Adrenal gland (tissue), 12 donors: Measurements from ENCODE around the gene YIF1B. TPM values are rescaled to one million over a fixed set of nuclear protein-coding genes. Genes with fewer than 3 reads are reported as not detected.

Experiments used
- DNase-seq, 7 donors: peaks; one replicate each; pipeline ENCODE4 v3.0.0-alpha.2; 2019 to 2020
- H3K27ac ChIP-seq, 5 donors: fragments of 200-600 bp; sonication (generic) in 4 of 5; 1 replicate in 3 of 5; 2 replicates in 2 of 5; pipeline versions ENCODE4 v1.5.1 to v1.8.0; 2016 to 2020; ENCODE audit warnings: mild to moderate bottlenecking in 1 of 5
- H3K27me3 ChIP-seq: fragments of 200-600 bp; 2 replicates; pipeline ENCODE4 v1.8.0; 2021
- H3K36me3 ChIP-seq, 2 donors: fragments of 200-600 bp; replicated peaks in 1 of 2; 1 replicate in 1 of 2; 2 replicates in 1 of 2; pipeline versions ENCODE4 v1.5.1 to v1.8.0; 2018 to 2022
- H3K4me1 ChIP-seq, 2 donors: fragments of 200-600 bp; replicated peaks in 1 of 2; 1 replicate in 1 of 2; 2 replicates in 1 of 2; pipeline versions ENCODE4 v1.5.1 to v1.8.0; 2018 to 2021
- H3K4me3 ChIP-seq, 4 donors: fragments of 200-600 bp; sonication (generic) in 3 of 4; one replicate each; pipeline ENCODE4 v1.5.1; 2016 to 2018
- H3K9me3 ChIP-seq, 3 donors: fragments of 200-600 bp; sonication (generic) in 1 of 3; replicated peaks in 1 of 3; 1 replicate in 2 of 3; 2 replicates in 1 of 3; pipeline versions ENCODE4 v1.5.1 to v1.8.0; 2016 to 2021
- CTCF ChIP-seq, 6 experiments: fragments of 450-650 bp in 4 of 6; fragments of 200-600 bp in 2 of 6; sonication (generic) in 1 of 6; IDR thresholded peaks; 1 replicate in 5 of 6; 2 replicates in 1 of 6; pipeline versions ENCODE4 v1.5.1 to v1.8.0; 2016 to 2021; ENCODE audit warnings: antibody characterized with exemption in 6 of 6, mild to moderate bottlenecking in 2 of 6, moderate library complexity in 1 of 6
- POLR2A ChIP-seq, 2 donors: fragments of 450-650 bp; IDR thresholded peaks; one replicate each; pipeline ENCODE4 v1.6.1; 2017; ENCODE audit warnings: antibody characterized with exemption in 2 of 2, mild to moderate bottlenecking in 2 of 2, moderate library complexity in 1 of 2
- WGBS, 4 donors: extraction: QIAGEN DNeasy Blood & Tissue Kit in 2 of 4; methylation state at CpG; one replicate each; pipeline versions ENCODE4 v1.1.5 to v1.1.7; 2013 to 2017; 5-methylcytosine and 5-hydroxymethylcytosine counted together
- intact Hi-C, 2 donors: fragments of 100-400 bp; cut with DNase I; formaldehyde crosslinking; loops; one replicate each; pipeline versions ENCODE4 v1.14.1 to v1.15.0; 2022 to 2023
- polyA plus RNA-seq, 3 donors: library from polyadenylated mRNA; stranded (reverse); fragments of 200-250 nt in 2 of 3; fragments of 350-450 nt in 1 of 3; fragmentation: Illumina TruSeq in 1 of 3; extraction: RNeasy Lipid Tissue Mini Kit (QIAGEN cat#74804) in 1 of 3; gene quantifications; one replicate each; pipeline ENCODE4 v1.2.3, GENCODE V29; 2013 to 2014
- total RNA-seq, 9 donors: library from RNA; depleted of rRNA in 4 of 9; stranded (reverse); fragments of >200 nt in 4 of 9; fragments of 120-200 nt in 1 of 9; fragmentation: NEBNext Ultra II Directional in 1 of 9; extraction: Animal tissue kit (Norgen Biotek cat#: 25700) in 1 of 9; gene quantifications; one replicate each; pipeline versions ENCODE4 v1.1.0 to v1.2.4, GENCODE V29; 2013 to 2023
- donor health status: healthy with polysubstance abuse.
- donor health status: Bipolar disorder and iron deficiency.
- donor health status: DM: yes; HTN: yes; CAD: no.
- donor health status: DM: no; HTN: no; CAD: no.
- donor health status: DM: no; HTN: no; CAD: no.
- donor health status: DM: yes; HTN: yes; CAD: no.

The YIF1B gene
- total and polyA plus RNA-seq, 12 donors = 23.5 to 57.0 (median 39.6) TPM

GRCh38 chr19:38329651-38330050 is 13.9 kb upstream of the YIF1B start:
- TF ChIP-seq POLR2A (IDR thresholded peaks at IDR 0.05) = no peak
- TF ChIP-seq CTCF (IDR thresholded peaks at IDR 0.05) = no peak
- no peaks in the 10 kb centered on the region for H3K27me3 ChIP-seq
- no peak overlapping the region for H3K4me3 ChIP-seq
- no peak overlapping the region for H3K27ac ChIP-seq
- no peak for DNase-seq
- H3K9me3 ChIP-seq = no peaks in the 10 kb centered on the region
- 93 to 97% (median 95%) methylated on average over 7 of the region's 7 CpGs for WGBS, 4 donors
- H3K36me3 ChIP-seq = peaks cover 0 to 25% of the 10 kb centered on the region in 2 donors
- no peaks in the 10 kb centered on the region for H3K4me1 ChIP-seq
- intact Hi-C loops = loop anchor here (5.0 to 10.0 kb wide), 2 partner anchors 77 to 425 kb away; partner anchors contain the start of genes SIPA1L3 (in 1 of the 2) and WDR87 (in 1 of the 2)

GRCh38 chr19:38326591-38326990 is 10.8 kb upstream of the YIF1B start:
- TF ChIP-seq POLR2A (IDR thresholded peaks at IDR 0.05) (no peak), CTCF (IDR thresholded peaks at IDR 0.05) (no peak)
- H3K4me3 ChIP-seq = no peak overlapping the region
- no peaks in the 10 kb centered on the region for H3K9me3 ChIP-seq
- H3K27me3 ChIP-seq = no peaks in the 10 kb centered on the region
- peaks cover 0 to 25% of the 10 kb centered on the region in 2 donors for H3K36me3 ChIP-seq
- H3K4me1 ChIP-seq = peaks cover 6 to 9% of the 10 kb centered on the region in 2 donors
- 90 to 96% (median 94%) methylated on average over 21 to 22 of the region's 22 CpGs for WGBS, 4 donors
- intact Hi-C loops = loop anchor here (5.0 to 10.0 kb wide), 2 partner anchors 74 to 422 kb away; partner anchors contain the start of genes SIPA1L3 (in 1 of the 2) and WDR87 (in 1 of the 2)
- no peak for DNase-seq
- H3K27ac ChIP-seq = no peak overlapping the region

- Histone ChIP-seq H3K4me1 (peaks cover 21 to 24% of the 10 kb centered on the region in 2 donors), H3K27ac (no peak overlapping the region), H3K9me3 (no peaks in the 10 kb centered on the region), H3K4me3 (no peak overlapping the region), H3K27me3 (no peaks in the 10 kb centered on the region), H3K36me3 (peaks cover 0 to 25% of the 10 kb centered on the region in 2 donors)
- TF ChIP-seq CTCF (IDR thresholded peaks at IDR 0.05) = no peak
- no peak for TF ChIP-seq POLR2A (IDR thresholded peaks at IDR 0.05)
- no peak for DNase-seq
- intact Hi-C loops = loop anchor here (5.0 to 10.0 kb wide), 2 partner anchors 82 to 420 kb away; partner anchors contain the start of genes SIPA1L3 (in 1 of the 2) and WDR87 (in 1 of the 2)
- WGBS, 4 donors = 88 to 93% (median 91%) methylated on average over 3 to 4 of the region's 4 CpGs
Observed at GRCh38 chr19:38324431-38324830, 8.7 kb upstream of the YIF1B start.

- H3K27me3 ChIP-seq = no peaks in the 10 kb centered on the region
- 52 to 67% (median 64%) methylated on average over 7 of the region's 7 CpGs for WGBS, 4 donors
- no peaks in the 10 kb centered on the region for H3K9me3 ChIP-seq
- H3K4me1 ChIP-seq = peaks cover 24 to 34% of the 10 kb centered on the region in 2 donors
- H3K4me3 ChIP-seq = no peak overlapping the region
- peak overlapping the region in 1 of 5 donors; percentile 11 for H3K27ac ChIP-seq
- TF ChIP-seq CTCF (IDR thresholded peaks at IDR 0.05) = no peak
- no peak for TF ChIP-seq POLR2A (IDR thresholded peaks at IDR 0.05)
- intact Hi-C loops = loop anchor here (5.0 to 10.0 kb wide), 2 partner anchors 81 to 418 kb away; partner anchors contain the start of genes SIPA1L3 (in 1 of the 2) and WDR87 (in 1 of the 2)
- peak in 1 of 7 donors; percentile 28 for DNase-seq
- H3K36me3 ChIP-seq = peaks cover 0 to 23% of the 10 kb centered on the region in 2 donors
Observed at GRCh38 chr19:38323291-38323690, 7.5 kb upstream of the YIF1B start.
